ENCODE measurements around the gene ISLR2.

ISLR2 gene

GRCh38 chr15:74179101-74179841 is 48.9 kb downstream of the ISLR2 start:
- TF ChIP-seq JUND (IDR thresholded peaks at IDR 0.05; ENCODE audit: low read depth): no peak
- in situ Hi-C loops (cut with HindIII; ENCODE audit: low pct_unique_long_range_greater_than_20kb, low sequenced_read_pairs): no loop called here
- no peak for DNase-seq (ENCODE audit: low read depth in 1 of 2, low spot score in 1 of 2)

- no peak for DNase-seq (ENCODE audit: low read depth in 1 of 2, low spot score in 1 of 2)
- in situ Hi-C loops (cut with HindIII; ENCODE audit: low pct_unique_long_range_greater_than_20kb, low sequenced_read_pairs): no loop called here
- no peak for TF ChIP-seq JUND (IDR thresholded peaks at IDR 0.05; ENCODE audit: low read depth)
Observed at GRCh38 chr15:74179983-74180880, 49.8 kb downstream of the ISLR2 start.

DNA sequence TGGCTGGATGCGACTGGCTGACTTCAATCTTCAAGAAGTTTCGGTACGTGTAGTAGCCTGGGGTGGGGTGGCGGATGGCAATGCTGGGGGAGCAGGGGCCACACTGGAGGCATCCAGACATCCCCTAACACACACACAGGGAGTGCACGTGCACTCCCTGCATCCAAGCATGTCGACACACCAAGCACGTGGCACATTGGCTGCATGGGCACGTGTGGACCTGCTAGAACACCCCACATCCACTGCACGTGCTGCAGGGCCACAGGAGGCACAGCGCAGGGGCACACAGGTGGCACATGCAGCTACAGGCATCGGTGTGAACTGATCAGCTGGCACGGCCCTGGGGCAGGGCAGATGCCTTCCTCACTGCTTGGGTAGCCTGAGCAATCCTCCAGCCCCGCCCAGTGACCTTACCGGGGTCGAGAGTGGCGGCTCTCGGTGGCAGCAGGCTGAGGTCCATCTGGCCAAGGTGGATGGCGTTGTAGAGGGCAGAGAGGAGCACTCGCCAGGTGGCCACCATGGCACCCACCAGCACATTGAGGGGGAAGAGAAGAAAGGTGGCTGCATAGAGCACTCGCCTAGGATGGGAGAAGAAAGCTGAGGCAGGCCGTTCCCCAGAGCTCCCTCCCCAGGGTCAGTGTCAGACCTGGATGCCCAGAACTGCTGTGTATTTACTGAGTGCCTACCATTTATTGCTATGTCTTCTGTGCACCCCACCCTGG is 50.7 kb downstream of the ISLR2 start:
- no peak for TF ChIP-seq JUND (IDR thresholded peaks at IDR 0.05; ENCODE audit: low read depth)
- no peak for DNase-seq (ENCODE audit: low read depth in 1 of 2, low spot score in 1 of 2)
- in situ Hi-C loops (cut with HindIII; ENCODE audit: low pct_unique_long_range_greater_than_20kb, low sequenced_read_pairs): no loop called here

DNA sequence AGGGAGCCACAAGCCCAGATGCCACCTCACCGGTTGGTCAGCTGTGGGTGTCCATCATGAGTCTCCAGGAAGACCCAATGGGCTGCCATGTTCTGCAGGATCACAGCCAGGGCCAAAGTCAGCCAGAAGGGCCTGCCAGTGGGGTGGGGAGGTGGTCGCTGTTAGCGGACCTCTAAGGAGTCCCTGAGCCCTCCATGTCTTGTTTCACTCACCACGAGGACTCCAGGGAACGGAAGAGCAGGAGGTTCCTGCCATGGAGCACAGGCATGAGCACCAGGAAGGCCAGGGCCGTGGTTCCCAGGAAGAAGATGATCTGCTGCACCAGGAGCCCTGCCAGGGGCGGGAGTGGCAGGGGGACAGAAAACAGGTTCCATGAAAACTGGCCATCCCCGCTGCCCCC is 51.7 kb downstream of the ISLR2 start:
- in situ Hi-C loops (cut with HindIII; ENCODE audit: low pct_unique_long_range_greater_than_20kb, low sequenced_read_pairs): no loop called here
- no peak for TF ChIP-seq JUND (IDR thresholded peaks at IDR 0.05; ENCODE audit: low read depth)
- DNase-seq (ENCODE audit: low read depth in 1 of 2, low spot score in 1 of 2): no peak

GRCh38 chr15:74184582-74185091 is 54.3 kb downstream of the ISLR2 start:
- TF ChIP-seq JUND (IDR thresholded peaks at IDR 0.05; ENCODE audit: low read depth): no peak
- in situ Hi-C loops (cut with HindIII; ENCODE audit: low pct_unique_long_range_greater_than_20kb, low sequenced_read_pairs): no loop called here
- DNase-seq (ENCODE audit: low read depth in 1 of 2, low spot score in 1 of 2): no peak

- in situ Hi-C loops (cut with HindIII; ENCODE audit: low pct_unique_long_range_greater_than_20kb, low sequenced_read_pairs): no loop called here
- DNase-seq (ENCODE audit: low read depth in 1 of 2, low spot score in 1 of 2): peak; percentile 31 to 56
- TF ChIP-seq JUND (IDR thresholded peaks at IDR 0.05; ENCODE audit: low read depth): no peak
Observed at GRCh38 chr15:74185710-74186348, 55.4 kb downstream of the ISLR2 start.

Data from T47D (cell line).